Measurements from ENCODE around the gene STBD1. TPM values are rescaled to one million over a fixed set of nuclear protein-coding genes. Genes with fewer than 3 reads are reported as not detected.
"Not testable (repeated sequence)": the region's sequence is repeated elsewhere in the genome, so short reads cannot be mapped to it uniquely, and the experiment has no call there.

Gene STBD1
- total RNA-seq, 1 experiment from 2014 or later = 3.8 TPM

DNA sequence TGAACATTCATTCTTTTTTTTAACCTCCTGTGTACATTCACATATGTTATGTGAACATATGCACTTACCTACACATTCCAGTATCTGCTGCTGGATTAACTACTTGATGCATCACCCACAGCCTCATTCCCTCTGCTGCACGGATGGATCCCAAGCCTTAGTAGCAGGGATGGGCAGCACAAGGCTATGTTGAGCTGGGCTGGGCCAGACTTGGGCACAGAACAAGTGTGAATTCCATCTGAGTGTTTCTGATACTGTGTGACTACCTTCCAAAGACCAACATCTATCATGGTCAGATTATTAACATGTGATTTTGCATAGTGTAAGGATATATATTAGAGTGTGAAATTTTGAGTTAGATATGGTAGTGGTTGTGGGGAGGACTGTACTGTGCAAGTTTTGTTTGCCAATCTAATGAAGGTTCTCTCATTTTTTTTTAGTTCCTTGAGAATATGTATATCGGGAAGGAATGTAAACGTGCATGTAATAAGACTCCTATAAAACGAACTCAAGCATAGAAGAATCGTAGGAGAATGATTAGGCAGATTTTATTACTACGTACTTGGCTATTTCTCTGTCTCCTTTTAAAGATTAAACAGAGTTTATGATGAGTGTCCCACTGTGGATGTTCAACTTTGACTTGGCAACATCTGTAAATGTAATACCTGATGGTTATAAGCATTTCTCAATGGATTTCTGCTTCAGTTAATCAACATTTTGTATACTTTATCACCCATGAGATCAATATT lies 23.4 kb upstream of the STBD1 start:
- Mint-ChIP-seq H3K9me3 (ENCODE audit: unreplicated experiment) (peaks cover 15% of the 10 kb centered on the region), H3K4me3 (ENCODE audit: unreplicated experiment) (no peak overlapping the region), H3K4me1 (ENCODE audit: low read depth, unreplicated experiment) (peaks cover 5% of the 10 kb centered on the region), H3K27ac (ENCODE audit: unreplicated experiment) (no peak overlapping the region), H3K36me3 (ENCODE audit: insufficient read depth, unreplicated experiment) (no peaks in the 10 kb centered on the region), H3K27me3 (ENCODE audit: insufficient read depth, unreplicated experiment) (no peaks in the 10 kb centered on the region)
- ChIA-PET CTCF (no interaction called here), POLR2A (no interaction called here)
- DNase-seq = no peak
- no TSS peak for BruUV-seq (replicated peaks)
- intact Hi-C loops (cut with micrococcal nuclease; ENCODE audit: unreplicated experiment) = no loop called here
- H3K36me3 ChIP-seq (ENCODE audit: control insufficient read depth, insufficient read depth, low read length) = no peaks in the 10 kb centered on the region
- no peaks in the 10 kb centered on the region for H3K27me3 ChIP-seq (replicated peaks; ENCODE audit: control insufficient read depth, insufficient read depth, low read length)
- TF ChIP-seq, protein P1, sequence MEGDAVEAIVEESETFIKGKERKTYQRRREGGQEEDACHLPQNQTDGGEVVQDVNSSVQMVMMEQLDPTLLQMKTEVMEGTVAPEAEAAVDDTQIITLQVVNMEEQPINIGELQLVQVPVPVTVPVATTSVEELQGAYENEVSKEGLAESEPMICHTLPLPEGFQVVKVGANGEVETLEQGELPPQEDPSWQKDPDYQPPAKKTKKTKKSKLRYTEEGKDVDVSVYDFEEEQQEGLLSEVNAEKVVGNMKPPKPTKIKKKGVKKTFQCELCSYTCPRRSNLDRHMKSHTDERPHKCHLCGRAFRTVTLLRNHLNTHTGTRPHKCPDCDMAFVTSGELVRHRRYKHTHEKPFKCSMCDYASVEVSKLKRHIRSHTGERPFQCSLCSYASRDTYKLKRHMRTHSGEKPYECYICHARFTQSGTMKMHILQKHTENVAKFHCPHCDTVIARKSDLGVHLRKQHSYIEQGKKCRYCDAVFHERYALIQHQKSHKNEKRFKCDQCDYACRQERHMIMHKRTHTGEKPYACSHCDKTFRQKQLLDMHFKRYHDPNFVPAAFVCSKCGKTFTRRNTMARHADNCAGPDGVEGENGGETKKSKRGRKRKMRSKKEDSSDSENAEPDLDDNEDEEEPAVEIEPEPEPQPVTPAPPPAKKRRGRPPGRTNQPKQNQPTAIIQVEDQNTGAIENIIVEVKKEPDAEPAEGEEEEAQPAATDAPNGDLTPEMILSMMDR (IDR thresholded peaks at IDR 0.05; ENCODE audit: insufficient read depth in 1 of 2, low read depth in 1 of 2, low read length in 1 of 2, severe bottlenecking in 1 of 2, unreplicated experiment in 1 of 2) = no peak
- peaks cover 7% of the 10 kb centered on the region for H3K4me1 ChIP-seq
- no peaks in the 10 kb centered on the region for H3K9me3 ChIP-seq
- H3K4me3 ChIP-seq (ENCODE audit: low read depth, low read length) = no peak overlapping the region

DNA sequence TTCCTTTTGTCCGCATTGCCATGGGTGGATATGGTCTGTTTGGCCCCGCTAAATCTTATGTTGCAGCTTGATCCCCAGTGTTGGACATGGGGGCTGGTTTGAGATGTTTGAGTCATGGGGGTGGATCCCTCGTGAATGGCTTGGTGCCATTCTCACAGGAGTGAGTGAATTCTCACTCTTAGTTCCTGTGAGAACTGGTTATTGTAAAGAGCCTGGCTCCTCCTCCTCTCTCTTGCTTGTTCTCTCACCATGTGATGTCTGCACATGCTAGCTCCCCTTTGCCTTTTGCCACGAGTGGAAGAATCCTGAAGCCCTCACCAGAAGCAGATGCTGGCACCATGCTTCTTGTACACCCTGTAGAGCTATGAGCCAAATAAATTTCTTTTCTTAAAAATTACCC lies 22.6 kb upstream of the STBD1 start:
- Mint-ChIP-seq H3K4me3 (ENCODE audit: unreplicated experiment) (no peak overlapping the region), H3K9me3 (ENCODE audit: unreplicated experiment) (peaks cover 15% of the 10 kb centered on the region), H3K27ac (ENCODE audit: unreplicated experiment) (no peak overlapping the region), H3K27me3 (ENCODE audit: insufficient read depth, unreplicated experiment) (no peaks in the 10 kb centered on the region), H3K4me1 (ENCODE audit: low read depth, unreplicated experiment) (no peaks in the 10 kb centered on the region), H3K36me3 (ENCODE audit: insufficient read depth, unreplicated experiment) (no peaks in the 10 kb centered on the region)
- ChIA-PET CTCF (no interaction called here), POLR2A (no interaction called here)
- no peaks in the 10 kb centered on the region; the same call in 1 of the 2 replicates for H3K4me1 ChIP-seq
- no peak for DNase-seq
- no peaks in the 10 kb centered on the region for H3K9me3 ChIP-seq
- intact Hi-C loops (cut with micrococcal nuclease; ENCODE audit: unreplicated experiment) = no loop called here
- no peaks in the 10 kb centered on the region for H3K36me3 ChIP-seq (ENCODE audit: control insufficient read depth, insufficient read depth, low read length)
- no peaks in the 10 kb centered on the region for H3K27me3 ChIP-seq (replicated peaks; ENCODE audit: control insufficient read depth, insufficient read depth, low read length)
- BruUV-seq (replicated peaks) = no TSS peak
- H3K4me3 ChIP-seq (ENCODE audit: low read depth, low read length) = no peak overlapping the region
- TF ChIP-seq, protein P1 (IDR thresholded peaks at IDR 0.05; ENCODE audit: insufficient read depth in 1 of 2, low read depth in 1 of 2, low read length in 1 of 2, severe bottlenecking in 1 of 2, unreplicated experiment in 1 of 2) = no peak

DNA sequence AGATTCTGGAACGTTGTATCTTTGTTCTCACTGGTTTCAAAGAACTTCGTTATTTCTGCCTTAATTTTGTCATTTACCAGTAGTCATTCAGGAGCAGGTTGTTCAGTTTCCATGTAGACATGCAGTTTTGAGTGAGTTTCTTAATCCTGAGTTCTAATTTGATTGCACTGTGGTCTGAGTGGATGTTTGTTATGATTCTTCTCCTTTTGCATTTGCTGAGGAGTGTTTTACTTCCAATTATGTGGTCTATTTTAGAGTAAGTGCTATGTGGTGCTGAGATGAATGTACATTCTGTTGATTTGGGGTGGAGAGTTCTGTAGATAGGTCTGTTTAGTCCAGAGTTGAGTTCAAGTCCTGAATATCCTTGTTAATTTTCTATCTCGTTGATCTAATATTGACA lies 18.7 kb upstream of the STBD1 start:
- POLR2A ChIA-PET; BruUV-seq (replicated peaks): not testable (repeated sequence)

More for the DNA sequence above, 18.7 kb upstream of the STBD1 start:
- H3K36me3 ChIP-seq (ENCODE audit: control insufficient read depth, insufficient read depth, low read length); H3K36me3 Mint-ChIP-seq (ENCODE audit: insufficient read depth, unreplicated experiment); H3K27me3 ChIP-seq (replicated peaks; ENCODE audit: control insufficient read depth, insufficient read depth, low read length); H3K4me3 Mint-ChIP-seq (ENCODE audit: unreplicated experiment); CTCF ChIA-PET; H3K4me1 Mint-ChIP-seq (ENCODE audit: low read depth, unreplicated experiment); H3K9me3 ChIP-seq; H3K4me1 ChIP-seq; DNase-seq; H3K27ac Mint-ChIP-seq (ENCODE audit: unreplicated experiment); intact Hi-C loops (cut with micrococcal nuclease; ENCODE audit: unreplicated experiment); H3K27me3 Mint-ChIP-seq (ENCODE audit: insufficient read depth, unreplicated experiment); H3K4me3 ChIP-seq (ENCODE audit: low read depth, low read length): not testable (repeated sequence)
- peaks cover 15% of the 10 kb centered on the region for H3K9me3 Mint-ChIP-seq (ENCODE audit: unreplicated experiment)

Measured in Caco-2 (cell line).